Superior temporal gyrus (tissue), 1 donor: ENCODE results near the gene ANKS4B.
A peak's percentile ranks its signal among the peaks of the same experiment; 100 is the strongest.
"Not testable (repeated sequence)": the region's sequence is repeated elsewhere in the genome, so short reads cannot be mapped to it uniquely, and the experiment has no call there.

Experiments used
- DNase-seq: peaks from one replicate; pipeline ENCODE4 v3.0.0-alpha.2; 2016; ENCODE audit errors: extremely low spot score

ANKS4B gene

GRCh38 chr16:21262779-21263639, 29.5 kb downstream of the ANKS4B start:
- DNase-seq: no peak

GRCh38 chr16:21263640-21264570, 30.4 kb downstream of the ANKS4B start:
- DNase-seq: no peak

GRCh38 chr16:21264571-21265036, 31.1 kb downstream of the ANKS4B start:
- DNase-seq: peak; percentile 42

GRCh38 chr16:21265104-21265837, 31.8 kb downstream of the ANKS4B start:
- DNase-seq: peak; percentile 54

- no peak for DNase-seq
Observed at GRCh38 chr16:21267298-21267697, 33.8 kb downstream of the ANKS4B start.

GRCh38 chr16:21268236-21268635, 34.7 kb downstream of the ANKS4B start:
- no peak for DNase-seq

- no peak for DNase-seq
Observed at GRCh38 chr16:21272253-21272652, 38.8 kb downstream of the ANKS4B start.

- not testable (repeated sequence) for DNase-seq
Observed at GRCh38 chr16:21272763-21273162, 39.3 kb downstream of the ANKS4B start.

- no peak for DNase-seq
Observed at GRCh38 chr16:21274172-21274726, 40.8 kb downstream of the ANKS4B start.

- no peak for DNase-seq
Observed at GRCh38 chr16:21275529-21275928, 42.0 kb downstream of the ANKS4B start.

GRCh38 chr16:21276090-21276489, 42.6 kb downstream of the ANKS4B start:
- no peak for DNase-seq

GRCh38 chr16:21277045-21277926, 43.8 kb downstream of the ANKS4B start:
- no peak for DNase-seq

- DNase-seq: no peak
Observed at GRCh38 chr16:21277927-21278706, 44.6 kb downstream of the ANKS4B start, which contains the start of gene CRYM. Gene CRYM (minus strand): TSS chr16:21278290. CDS start chr16:21278251, 39 bp downstream.

- DNase-seq: no peak
Observed at GRCh38 chr16:21279501-21279900, 46.0 kb downstream of the ANKS4B start.

- DNase-seq: no peak
Observed at GRCh38 chr16:21281698-21282389, 48.3 kb downstream of the ANKS4B start.

GRCh38 chr16:21283521-21284289, 50.2 kb downstream of the ANKS4B start:
- DNase-seq: no peak

- no peak for DNase-seq
Observed at GRCh38 chr16:21284414-21284813, 50.9 kb downstream of the ANKS4B start.

GRCh38 chr16:21285314-21285713, 51.8 kb downstream of the ANKS4B start:
- no peak for DNase-seq
